Measurements from ENCODE around the gene EYS. TPM values are rescaled to one million over a fixed set of nuclear protein-coding genes. Genes with fewer than 3 reads are reported as not detected.
"Not testable (repeated sequence)": the region's sequence is repeated elsewhere in the genome, so short reads cannot be mapped to it uniquely, and the experiment has no call there.

EYS gene
- total and polyA plus RNA-seq, 2 experiments from 2014 or later = under 0.01 to 0.15 TPM

DNA sequence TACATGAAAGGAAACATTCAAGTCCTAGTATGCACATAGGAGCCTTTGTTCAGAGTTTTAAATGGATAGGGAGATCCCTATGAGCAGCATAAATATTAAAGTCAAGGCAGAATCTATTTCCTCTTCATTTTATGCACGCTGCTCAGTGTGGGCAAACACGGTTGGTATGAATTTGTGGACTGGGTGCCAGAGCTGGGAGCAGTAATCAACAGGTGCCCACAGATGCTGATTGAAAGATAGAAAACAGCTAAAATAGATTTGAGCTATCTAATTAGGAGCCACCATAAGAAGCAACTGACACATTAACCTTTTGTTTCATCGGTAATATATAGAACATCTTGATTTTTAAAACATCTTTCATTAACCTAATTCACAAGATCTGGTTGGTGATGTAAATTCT lies 175.5 kb downstream of the EYS start:
- no peaks in the 10 kb centered on the region for H3K36me3 ChIP-seq
- H3K27ac ChIP-seq = no peak overlapping the region
- no peak overlapping the region for H3K4me3 ChIP-seq
- DNase-seq (ENCODE audit: low read depth in 1 of 2, low spot score in 1 of 2) = no peak
- TF ChIP-seq, protein P1, sequence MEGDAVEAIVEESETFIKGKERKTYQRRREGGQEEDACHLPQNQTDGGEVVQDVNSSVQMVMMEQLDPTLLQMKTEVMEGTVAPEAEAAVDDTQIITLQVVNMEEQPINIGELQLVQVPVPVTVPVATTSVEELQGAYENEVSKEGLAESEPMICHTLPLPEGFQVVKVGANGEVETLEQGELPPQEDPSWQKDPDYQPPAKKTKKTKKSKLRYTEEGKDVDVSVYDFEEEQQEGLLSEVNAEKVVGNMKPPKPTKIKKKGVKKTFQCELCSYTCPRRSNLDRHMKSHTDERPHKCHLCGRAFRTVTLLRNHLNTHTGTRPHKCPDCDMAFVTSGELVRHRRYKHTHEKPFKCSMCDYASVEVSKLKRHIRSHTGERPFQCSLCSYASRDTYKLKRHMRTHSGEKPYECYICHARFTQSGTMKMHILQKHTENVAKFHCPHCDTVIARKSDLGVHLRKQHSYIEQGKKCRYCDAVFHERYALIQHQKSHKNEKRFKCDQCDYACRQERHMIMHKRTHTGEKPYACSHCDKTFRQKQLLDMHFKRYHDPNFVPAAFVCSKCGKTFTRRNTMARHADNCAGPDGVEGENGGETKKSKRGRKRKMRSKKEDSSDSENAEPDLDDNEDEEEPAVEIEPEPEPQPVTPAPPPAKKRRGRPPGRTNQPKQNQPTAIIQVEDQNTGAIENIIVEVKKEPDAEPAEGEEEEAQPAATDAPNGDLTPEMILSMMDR (IDR thresholded peaks at IDR 0.05; ENCODE audit: low read depth, low read length) = no peak
- no peaks in the 10 kb centered on the region for H3K4me1 ChIP-seq (ENCODE audit: low read depth)
- no peaks in the 10 kb centered on the region for H3K9me3 ChIP-seq (ENCODE audit: low read depth)
- no peaks in the 10 kb centered on the region for H3K27me3 ChIP-seq

DNA sequence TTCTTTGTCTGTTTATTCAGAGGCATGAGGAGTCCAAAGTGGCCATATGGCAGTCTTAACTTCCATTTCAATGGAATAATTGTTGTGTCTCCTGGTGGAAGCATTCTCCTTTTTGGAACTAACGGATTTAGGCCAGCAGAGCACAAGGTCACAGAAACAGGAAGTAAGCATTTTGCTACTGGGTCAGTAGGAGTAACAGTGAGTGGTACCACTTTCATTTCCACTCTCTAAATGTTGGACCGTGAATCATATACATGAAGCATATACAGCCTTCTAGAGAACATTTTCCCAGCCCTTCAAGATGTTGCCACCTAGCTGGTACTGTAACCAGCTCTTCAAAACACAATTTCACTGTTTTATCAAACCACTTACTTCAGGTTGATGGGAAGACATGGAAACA lies 182.8 kb downstream of the EYS start:
- Histone ChIP-seq H3K27me3 (no peaks in the 10 kb centered on the region), H3K4me3 (no peak overlapping the region), H3K4me1 (ENCODE audit: low read depth) (no peaks in the 10 kb centered on the region), H3K27ac (no peak overlapping the region), H3K9me3 (ENCODE audit: low read depth) (no peaks in the 10 kb centered on the region), H3K36me3 (no peaks in the 10 kb centered on the region)
- TF ChIP-seq, protein P1 (IDR thresholded peaks at IDR 0.05; ENCODE audit: low read depth, low read length) = no peak
- no peak for DNase-seq (ENCODE audit: low read depth in 1 of 2, low spot score in 1 of 2)

DNA sequence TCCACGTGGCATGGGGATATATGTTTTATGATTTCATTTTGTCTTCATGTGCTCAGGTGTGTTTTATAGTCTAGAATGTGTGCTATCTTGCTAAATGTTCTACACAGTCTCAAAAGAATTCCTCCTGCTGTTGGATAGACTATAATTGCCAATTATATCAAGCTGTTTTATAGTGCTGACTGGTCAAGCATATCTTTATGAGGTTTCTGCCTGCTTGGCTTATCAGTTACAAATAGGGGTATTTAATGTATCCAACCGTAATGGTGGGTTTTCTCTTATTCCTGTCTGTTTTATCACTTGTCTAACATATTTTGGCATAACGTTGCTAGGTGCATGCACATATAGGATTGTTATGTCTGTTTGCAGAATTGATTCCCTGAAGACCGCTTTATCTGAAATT lies 201.3 kb downstream of the EYS start:
- H3K36me3 ChIP-seq = no peaks in the 10 kb centered on the region
- no peaks in the 10 kb centered on the region for H3K9me3 ChIP-seq (ENCODE audit: low read depth)
- no peaks in the 10 kb centered on the region for H3K27me3 ChIP-seq
- no peak overlapping the region for H3K4me3 ChIP-seq
- TF ChIP-seq, protein P1 (IDR thresholded peaks at IDR 0.05; ENCODE audit: low read depth, low read length) = no peak
- no peaks in the 10 kb centered on the region for H3K4me1 ChIP-seq (ENCODE audit: low read depth)
- H3K27ac ChIP-seq = no peak overlapping the region
- no peak for DNase-seq (ENCODE audit: low read depth in 1 of 2, low spot score in 1 of 2)

DNA sequence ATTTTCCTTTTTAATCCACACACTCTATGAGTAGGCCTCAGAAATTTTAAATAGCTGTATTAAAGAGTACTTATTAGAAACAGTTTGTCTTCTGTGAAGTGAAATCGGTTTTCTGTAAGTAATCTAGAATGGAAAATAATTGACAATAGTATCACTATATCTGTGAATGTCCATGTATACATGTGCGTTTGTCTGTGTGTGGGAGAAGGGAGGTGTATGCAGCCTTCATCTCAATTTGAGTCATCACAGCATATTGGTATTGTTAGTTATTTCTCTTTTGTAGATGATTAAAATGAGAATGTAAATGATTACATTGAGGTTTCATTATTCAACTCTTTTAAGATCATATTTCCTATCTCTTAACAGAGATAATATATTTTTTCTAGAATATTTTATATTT lies 206.0 kb downstream of the EYS start:
- no peak for DNase-seq (ENCODE audit: low read depth in 1 of 2, low spot score in 1 of 2)
- Histone ChIP-seq H3K9me3 (ENCODE audit: low read depth) (no peaks in the 10 kb centered on the region), H3K4me3 (no peak overlapping the region), H3K27ac (no peak overlapping the region), H3K36me3 (no peaks in the 10 kb centered on the region), H3K27me3 (no peaks in the 10 kb centered on the region), H3K4me1 (ENCODE audit: low read depth) (no peaks in the 10 kb centered on the region)
- TF ChIP-seq, protein P1 (IDR thresholded peaks at IDR 0.05; ENCODE audit: low read depth, low read length) = no peak

DNA sequence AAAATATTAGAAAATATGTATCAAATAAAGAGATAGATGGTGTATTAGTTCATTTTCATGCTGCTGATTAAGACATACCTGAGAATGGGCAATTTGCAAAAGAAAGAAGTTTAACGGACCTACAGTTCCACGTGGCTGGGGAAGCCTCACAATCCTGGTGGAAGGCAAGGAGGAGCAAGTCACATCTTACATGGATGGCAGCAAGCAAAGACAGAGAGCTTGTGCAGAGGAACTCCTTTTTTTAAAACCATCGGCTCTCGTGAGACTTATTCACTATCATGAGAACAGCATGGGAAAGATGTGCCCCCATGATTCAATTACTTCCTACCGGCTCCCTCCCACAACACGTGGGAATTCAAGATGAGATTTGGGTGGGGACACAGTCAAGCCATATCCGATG lies 223.4 kb downstream of the EYS start:
- H3K27me3 ChIP-seq; H3K4me3 ChIP-seq; H3K36me3 ChIP-seq; H3K27ac ChIP-seq; H3K4me1 ChIP-seq (ENCODE audit: low read depth); H3K9me3 ChIP-seq (ENCODE audit: low read depth); DNase-seq (ENCODE audit: low read depth in 1 of 2, low spot score in 1 of 2): not testable (repeated sequence)

DNA sequence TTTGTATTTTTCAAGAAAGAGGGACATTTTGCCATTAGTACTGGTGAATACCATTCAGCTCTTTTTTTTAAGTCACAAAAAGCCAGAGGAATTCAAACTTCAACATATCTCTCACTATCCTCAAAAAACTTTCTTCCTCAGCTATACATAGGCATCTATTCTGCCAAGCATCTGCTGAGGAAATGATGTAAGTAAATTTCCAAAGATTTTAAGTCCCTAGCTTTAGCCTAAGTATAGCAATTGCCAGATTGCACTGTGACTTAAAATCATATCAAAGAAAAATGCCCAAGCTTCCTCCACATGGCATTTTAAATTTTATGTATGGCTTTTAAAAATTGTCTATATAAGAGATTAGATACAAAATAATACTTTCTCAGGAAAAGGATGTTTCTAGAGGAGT lies 237.4 kb downstream of the EYS start:
- TF ChIP-seq, protein P1 (IDR thresholded peaks at IDR 0.05; ENCODE audit: low read depth, low read length) = no peak
- H3K27ac ChIP-seq = no peak overlapping the region
- no peak overlapping the region for H3K4me3 ChIP-seq
- no peak for DNase-seq (ENCODE audit: low read depth in 1 of 2, low spot score in 1 of 2)
- H3K9me3 ChIP-seq (ENCODE audit: low read depth) = no peaks in the 10 kb centered on the region
- H3K27me3 ChIP-seq = no peaks in the 10 kb centered on the region
- no peaks in the 10 kb centered on the region for H3K36me3 ChIP-seq
- H3K4me1 ChIP-seq (ENCODE audit: low read depth) = no peaks in the 10 kb centered on the region

Data from cardiac muscle cell (in vitro differentiated cells and primary cell).